Inflammatory macrophage treated with lipopolysaccharide for 1 hour (primary cell): Measurements from ENCODE around the gene FXYD5.
"Not testable (repeated sequence)": the region's sequence is repeated elsewhere in the genome, so short reads cannot be mapped to it uniquely, and the experiment has no call there.

Experiments used
- DNase-seq, 2 donors: peaks; one replicate each; pipeline ENCODE4 v3.0.0-alpha.2; 2020 to 2022

FXYD5 gene

DNA sequence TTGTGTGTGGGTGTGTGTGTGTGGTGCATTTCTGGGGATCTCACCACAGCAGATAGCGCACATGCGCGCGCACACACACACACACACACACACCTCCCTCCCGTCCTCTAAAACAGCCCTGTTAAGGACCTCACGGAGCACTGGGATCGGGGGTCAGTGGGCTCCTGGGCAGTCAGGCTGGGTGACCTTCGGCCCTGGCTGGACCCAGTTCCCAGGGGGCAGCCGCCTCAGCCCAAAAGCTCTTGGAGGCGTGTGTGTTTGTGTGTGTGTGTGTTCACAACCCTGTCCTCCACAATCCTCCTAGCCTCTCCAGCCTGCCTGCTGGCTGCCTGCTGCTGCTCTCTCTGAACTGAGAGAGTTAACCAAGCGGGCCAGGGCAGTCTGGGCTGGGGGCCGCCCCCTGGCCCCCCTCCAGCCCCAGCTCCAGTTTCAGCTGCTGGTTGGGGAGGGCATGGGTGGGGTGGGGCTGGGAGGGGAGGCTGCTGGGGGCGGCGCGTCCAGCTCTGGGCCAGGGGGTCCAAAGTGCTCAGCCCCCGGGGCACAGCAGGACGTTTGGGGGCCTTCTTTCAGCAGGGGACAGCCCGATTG is 16.1 kb upstream of the FXYD5 start, which contains the start of gene FXYD1:
Gene FXYD1, plus strand, starts transcription at position 520 of the 588 bp plus-strand sequence. CDS start 1,256 bp downstream, outside the sequence.
- DNase-seq: no peak

GRCh38 chr19:35140207-35140961 is 14.2 kb upstream of the FXYD5 start:
- DNase-seq: no peak

DNA sequence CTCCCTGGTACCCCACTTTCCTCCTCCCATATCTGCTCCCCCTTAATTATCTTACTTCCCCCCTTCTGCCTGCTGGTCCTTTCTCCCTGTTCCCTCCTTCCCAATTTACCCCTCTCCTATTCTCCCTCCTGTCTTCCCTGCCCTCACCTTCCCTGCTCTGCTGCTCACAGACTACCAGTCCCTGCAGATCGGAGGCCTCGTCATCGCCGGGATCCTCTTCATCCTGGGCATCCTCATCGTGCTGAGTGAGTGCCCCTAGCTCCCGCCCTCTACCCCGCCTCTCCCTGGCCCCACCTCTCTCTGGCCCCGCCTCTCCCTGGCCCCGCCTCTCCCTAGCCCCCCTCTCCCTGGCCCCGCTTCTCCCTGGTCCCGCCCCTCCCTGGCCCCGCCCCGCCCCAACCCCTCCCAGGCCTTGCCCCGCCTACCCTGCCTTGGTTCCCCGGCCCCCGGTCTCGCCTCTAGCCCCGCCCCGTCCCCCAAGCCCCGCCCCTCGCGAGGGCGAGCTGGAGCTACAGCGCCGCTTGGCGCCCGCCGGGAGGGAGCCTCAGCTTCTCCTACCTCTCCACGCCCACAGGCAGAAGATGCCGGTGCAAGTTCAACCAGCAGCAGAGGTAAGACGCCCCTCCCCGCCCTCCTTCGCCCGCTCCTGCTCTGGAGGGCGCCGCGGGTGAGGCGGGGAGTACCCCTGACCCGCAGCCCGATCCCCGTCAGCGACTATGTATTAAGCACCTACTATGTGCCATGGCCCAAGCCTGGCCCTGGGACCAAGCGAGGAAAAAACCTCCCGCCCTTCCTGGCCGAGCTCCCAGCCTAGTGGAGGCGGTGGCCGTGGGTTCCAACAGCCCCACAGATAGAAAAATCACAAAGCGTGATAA is 13.3 kb upstream of the FXYD5 start:
- peak; percentile 86 for DNase-seq

- peak; percentile 31 to 39 for DNase-seq
These were observed 12.5 kb upstream of the FXYD5 start for GRCh38 chr19:35141837-35142605.

- DNase-seq: peak in 1 of 2 donors; percentile 65
These were observed 11.8 kb upstream of the FXYD5 start for GRCh38 chr19:35142606-35143230.

GRCh38 chr19:35143231-35143715 is 11.3 kb upstream of the FXYD5 start, which contains the start of gene FXYD7:
TSS of gene FXYD7 (plus strand) at chr19:35143255. CDS start at chr19:35143334, 79 bp downstream.
- DNase-seq: no peak

DNA sequence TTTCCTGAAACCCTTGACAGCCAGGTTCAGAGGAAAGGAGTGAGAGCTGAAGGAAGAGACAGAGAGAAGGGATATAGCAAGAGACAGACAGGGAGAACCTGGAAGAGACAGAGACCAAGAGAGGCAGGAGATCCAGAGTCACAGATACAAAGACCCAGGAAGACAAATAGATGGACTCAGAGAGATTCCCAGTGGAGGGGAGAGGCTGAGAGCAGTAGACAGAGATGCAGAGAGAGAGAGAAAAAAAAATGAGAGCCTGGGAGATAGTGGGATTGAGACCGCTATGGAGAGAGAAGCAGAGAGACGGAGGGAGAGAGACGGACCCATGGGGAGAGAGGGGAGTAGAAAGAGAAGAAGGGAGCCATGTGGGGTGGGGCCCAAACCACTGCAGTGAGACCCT is 10.7 kb upstream of the FXYD5 start:
- DNase-seq: no peak

GRCh38 chr19:35144259-35144599 is 10.3 kb upstream of the FXYD5 start:
- DNase-seq: no peak

- no peak for DNase-seq
These were observed 9.7 kb upstream of the FXYD5 start for GRCh38 chr19:35144600-35145436.

DNA sequence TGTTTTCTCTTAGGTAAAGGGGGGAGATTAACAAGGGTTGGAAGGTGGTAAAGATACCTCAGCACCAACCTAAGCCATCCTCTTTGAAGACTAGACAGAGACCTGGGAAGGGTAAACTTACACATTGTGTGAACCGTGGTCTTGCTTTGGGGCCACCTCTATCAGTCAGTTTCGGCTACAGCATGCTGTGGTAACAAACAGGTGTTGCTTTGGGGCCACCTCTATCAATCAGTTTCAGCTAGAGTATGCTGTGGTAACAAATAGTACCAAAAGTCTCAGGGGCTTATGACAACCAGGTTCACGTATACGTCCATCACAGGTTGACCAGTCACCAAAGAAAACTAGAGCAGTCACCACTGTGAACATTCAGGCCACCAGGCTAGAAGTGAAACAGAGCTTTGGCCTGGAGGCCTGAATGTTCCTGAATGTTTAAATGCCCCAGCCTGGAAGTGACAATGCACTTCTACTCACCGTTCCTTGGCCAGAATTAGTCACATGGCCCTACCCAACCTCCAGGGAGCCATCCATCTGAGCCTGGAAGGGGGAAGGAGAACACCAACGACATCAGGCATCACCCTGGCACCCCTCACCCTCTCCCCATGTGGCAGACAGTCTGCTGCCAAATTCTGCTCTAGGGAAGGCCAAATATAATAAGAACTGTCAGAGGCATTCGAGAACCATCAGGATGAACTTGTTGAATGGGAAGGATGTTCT is 7.6 kb upstream of the FXYD5 start:
- peak in 1 of 2 donors; percentile 17 for DNase-seq

- DNase-seq: no peak
These were observed 5.1 kb upstream of the FXYD5 start for GRCh38 chr19:35149463-35149862.

DNA sequence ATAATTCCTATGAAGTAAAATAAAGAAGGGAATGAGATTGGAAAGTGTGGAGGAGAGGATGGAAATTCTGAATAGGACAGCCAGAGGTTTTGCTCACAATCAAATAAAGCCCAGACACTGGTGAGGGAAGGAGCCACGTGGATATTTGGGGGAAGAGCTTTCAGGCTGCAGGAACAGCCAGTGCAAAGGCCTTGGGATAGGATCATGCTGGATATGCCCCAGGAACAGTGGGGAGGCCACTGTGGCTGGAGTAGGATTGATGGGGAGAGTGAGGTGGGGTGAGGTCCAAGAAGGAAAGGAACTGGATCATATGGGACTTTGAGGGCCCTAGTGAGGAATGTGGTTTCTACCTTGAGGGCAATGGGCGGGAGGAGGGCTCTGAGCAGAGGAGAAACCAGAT is 4.1 kb upstream of the FXYD5 start:
- no peak for DNase-seq

DNA sequence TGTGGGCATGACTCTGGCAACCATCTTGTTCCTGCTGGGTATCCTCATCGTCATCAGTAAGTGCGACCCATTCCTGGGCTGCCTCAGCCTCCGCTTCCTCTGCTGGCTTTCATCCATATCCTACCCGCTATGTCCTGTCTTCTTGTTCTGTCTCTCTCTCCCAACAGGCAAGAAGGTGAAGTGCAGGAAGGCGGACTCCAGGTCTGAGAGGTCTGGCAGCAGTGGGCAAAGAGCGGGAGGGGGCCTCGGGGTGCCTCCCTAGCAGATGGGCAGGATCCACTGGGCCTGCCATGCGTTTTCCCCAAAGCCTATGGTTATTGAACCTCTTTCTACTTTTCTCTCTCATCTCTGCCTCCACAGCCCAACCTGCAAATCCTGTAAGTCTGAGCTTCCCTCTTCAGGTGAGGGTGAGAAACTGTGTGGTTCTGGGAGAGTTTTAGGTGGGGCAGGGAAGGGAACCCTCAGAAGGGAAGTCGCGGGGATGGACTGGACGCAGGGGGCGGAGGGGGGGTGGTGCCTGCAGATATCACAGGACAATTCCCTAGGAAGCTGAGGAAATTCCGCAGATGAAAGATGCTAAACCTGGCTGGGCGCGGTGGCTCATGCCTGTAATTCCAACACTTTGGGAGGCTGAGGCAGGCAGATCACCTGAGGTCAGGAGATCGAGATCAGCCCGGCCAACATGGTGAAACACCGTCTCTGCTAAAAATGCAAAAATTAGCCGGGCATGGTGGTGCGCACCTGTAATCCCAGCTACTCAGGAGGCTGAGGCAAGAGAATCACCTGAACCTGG is 3.1 kb upstream of the FXYD5 start:
- DNase-seq: no peak

DNA sequence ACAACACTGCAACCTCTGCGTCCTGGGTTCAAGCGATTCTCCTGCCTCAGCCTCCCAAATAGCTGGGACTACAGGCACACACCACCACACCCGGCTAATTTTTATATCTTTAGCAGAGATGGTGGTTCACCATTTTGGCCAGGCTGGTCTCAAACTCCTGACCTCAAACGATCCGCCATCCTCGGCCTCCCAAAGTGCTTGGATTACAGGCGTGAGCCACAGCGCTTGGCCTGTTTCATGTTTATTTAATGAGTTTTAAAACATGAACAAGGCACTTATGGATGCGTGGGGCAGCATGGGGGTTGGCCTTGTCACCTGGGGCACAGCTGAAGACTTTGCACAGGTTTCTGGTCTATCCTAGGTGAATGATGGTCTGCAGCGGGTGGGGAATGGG is 1.4 kb upstream of the FXYD5 start:
- not testable (repeated sequence) for DNase-seq

GRCh38 chr19:35153701-35154524 is 622 bp upstream of the FXYD5 start:
- DNase-seq: peak in 1 of 2 donors; percentile 27

DNA sequence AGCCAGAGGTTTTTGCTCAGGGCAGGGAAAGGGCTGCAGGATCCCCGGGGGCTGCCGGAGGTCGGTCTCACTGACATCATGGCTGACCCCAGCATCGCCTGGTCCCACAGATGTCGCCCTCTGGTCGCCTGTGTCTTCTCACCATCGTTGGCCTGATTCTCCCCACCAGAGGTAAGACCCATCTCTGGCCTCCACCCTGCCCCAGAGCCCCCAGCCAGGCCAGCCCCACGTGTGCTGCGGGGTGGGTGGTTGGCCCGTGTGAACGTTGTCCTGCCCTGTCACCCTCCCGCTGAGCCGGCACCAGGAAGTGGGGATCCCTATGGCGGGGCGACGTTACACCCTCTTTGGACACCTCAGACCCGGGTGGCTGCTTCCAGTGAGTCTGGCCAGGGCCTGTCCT is 906 bp downstream of the FXYD5 start:
- DNase-seq: no peak

GRCh38 chr19:35155981-35156672 is 1.6 kb downstream of the FXYD5 start:
- no peak for DNase-seq

DNA sequence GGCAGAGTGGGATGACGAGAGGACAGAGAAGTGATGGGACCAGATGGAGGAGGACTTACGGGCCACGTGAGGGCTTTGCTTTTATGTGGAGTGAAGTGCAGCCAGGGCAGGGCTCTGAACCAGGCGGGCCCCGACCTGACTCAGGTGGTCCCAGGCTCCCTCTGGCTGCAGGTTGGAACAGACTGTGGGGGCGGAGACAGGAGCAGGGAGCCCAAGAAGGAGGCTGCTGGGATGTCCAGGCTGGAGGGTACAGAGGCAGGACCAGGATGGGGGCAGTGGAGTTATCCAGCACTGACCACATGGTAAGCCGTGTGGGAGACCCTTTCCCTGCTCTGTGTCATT is 2.1 kb downstream of the FXYD5 start:
- no peak for DNase-seq
